ENCODE results near the gene AGK. TPM values are rescaled to one million over a fixed set of nuclear protein-coding genes. Genes with fewer than 3 reads are reported as not detected.

AGK gene
- total and polyA plus RNA-seq, 2 experiments from 2014 or later, result 21.9 to 37.9 TPM

- TF ChIP-seq REST (IDR thresholded peaks at IDR 0.05; ENCODE audit: unreplicated experiment) (no peak), ZNF114 (CRISPR knock-in tag; IDR thresholded peaks at IDR 0.05) (no peak), ETS1 (IDR thresholded peaks at IDR 0.05) (no peak), CTCF (conservative IDR thresholded peaks at IDR 0.05; ENCODE audit: low read depth in 2 of 2) (no peak)
These were observed 37.7 kb downstream of the AGK start (continued) for GRCh38 chr7:141588912-141589311.

GRCh38 chr7:141590071-141590470 lies 38.9 kb downstream of the AGK start:
- Histone ChIP-seq H3K27ac (ENCODE audit: low read depth) (peak overlapping the region; percentile 27; the same call in 1 of the 2 replicates), H3K4me1 (ENCODE audit: insufficient read depth) (peaks cover 47% of the 10 kb centered on the region), H3K36me3 (ENCODE audit: insufficient read depth) (peaks cover 6% of the 10 kb centered on the region), H4K20me1 (replicated peaks; ENCODE audit: insufficient read depth) (no peaks in the 10 kb centered on the region), H3K4me2 (no peak overlapping the region), H3K9me2 (ENCODE audit: insufficient read depth) (no peaks in the 10 kb centered on the region; the same call in 1 of the 2 replicates), H2AFZ (no peak overlapping the region), H3K79me2 (replicated peaks; ENCODE audit: insufficient read depth) (no peaks in the 10 kb centered on the region), H3F3A (replicated peaks; ENCODE audit: low read depth) (no peaks in the 10 kb centered on the region), H3K4me3 (no peak overlapping the region), H3K27me3 (ENCODE audit: insufficient read depth) (no peaks in the 10 kb centered on the region)
- H3K4me1 Mint-ChIP-seq, result peaks cover 57% of the 10 kb centered on the region
- TF ChIP-seq NANOG (IDR thresholded peaks at IDR 0.05; ENCODE audit: borderline replicate concordance) (no peak), JUNB (IDR thresholded peaks at IDR 0.05; ENCODE audit: unreplicated experiment) (no peak), ZNF114 (CRISPR knock-in tag; IDR thresholded peaks at IDR 0.05) (no peak), CREB1 (CRISPR knock-in tag; IDR thresholded peaks at IDR 0.05; ENCODE audit: low read depth) (no peak)
- peaks cover 44% of the 10 kb centered on the region for H3K36me3 Mint-ChIP-seq (ENCODE audit: low read depth)
- H3K27me3 Mint-ChIP-seq (ENCODE audit: insufficient read depth, low read depth, poor library complexity), result peaks cover 12% of the 10 kb centered on the region
- DNase-seq (ENCODE audit: low spot score) (no peak), ATAC-seq (no peak)
- H3K27ac Mint-ChIP-seq, result peak overlapping the region; percentile 69; the same call in 1 of the 2 replicates
- no peaks in the 10 kb centered on the region; the same call in 2 of the 3 replicates for H3K9me3 Mint-ChIP-seq
- no peak overlapping the region for H3K4me3 Mint-ChIP-seq
